ENCODE measurements around the gene SEMA4C.

DNA sequence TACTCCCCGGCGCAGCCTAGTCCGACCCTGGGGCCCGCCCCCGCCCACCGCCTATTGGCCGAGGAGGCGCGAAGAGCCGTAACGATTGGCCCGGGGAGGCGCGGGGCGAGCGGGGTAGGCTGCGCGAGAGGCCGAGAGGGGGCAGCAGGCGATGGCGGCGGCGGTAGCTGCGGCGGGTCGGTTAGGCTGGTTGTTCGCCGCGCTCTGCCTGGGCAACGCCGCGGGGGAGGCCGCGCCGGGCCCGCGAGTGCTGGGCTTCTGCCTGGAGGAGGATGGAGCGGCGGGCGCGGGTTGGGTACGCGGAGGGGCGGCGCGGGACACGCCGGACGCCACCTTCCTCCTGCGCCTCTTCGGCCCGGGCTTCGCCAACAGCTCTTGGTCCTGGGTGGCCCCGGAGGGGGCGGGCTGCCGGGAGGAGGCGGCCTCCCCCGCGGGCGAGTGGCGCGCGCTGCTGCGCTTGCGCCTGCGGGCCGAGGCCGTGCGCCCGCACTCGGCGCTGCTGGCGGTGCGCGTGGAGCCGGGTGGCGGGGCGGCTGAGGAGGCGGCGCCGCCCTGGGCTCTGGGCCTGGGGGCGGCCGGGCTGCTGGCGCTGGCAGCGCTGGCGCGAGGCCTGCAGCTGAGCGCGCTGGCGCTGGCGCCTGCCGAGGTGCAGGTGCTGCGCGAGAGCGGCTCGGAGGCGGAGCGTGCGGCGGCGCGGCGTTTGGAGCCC lies 53.6 kb downstream of the SEMA4C start, which contains the start of gene CNNM3:
- no peak for TF ChIP-seq TAF1 (IDR thresholded peaks at IDR 0.05; ENCODE audit: borderline replicate concordance, low read depth, low read length)
- TF ChIP-seq POLR2A (IDR thresholded peaks at IDR 0.05; ENCODE audit: low read depth, low read length), result peak; percentile 56; the same call in 1 of the 2 replicates
